PC-9 (cell line): ENCODE measurements around the gene CFHR5. TPM values are rescaled to one million over a fixed set of nuclear protein-coding genes. Genes with fewer than 3 reads are reported as not detected.

Experiments
- BruUV-seq: library from RNA; stranded (reverse); fragments of 400-500 nt; replicated peaks from 2 replicates; lab custom pipeline; 2021; lab: Mats Ljungman, UMichigan
- CTCF ChIA-PET: fragments of 300-600 bp; sonication (Branson Sonifier 250); formaldehyde crosslinking; loops from one replicate; lab custom pipeline; 2022; ENCODE audit warnings: antibody characterized with exemption; lab: Charles Lee
- POLR2A ChIA-PET: fragments of 300-600 bp; sonication (Branson Sonifier 250); formaldehyde crosslinking; loops from one replicate; lab custom pipeline; 2022; ENCODE audit warnings: antibody characterized with exemption; ENCODE audit not compliant: unreplicated experiment; lab: Charles Lee
- DNase-seq, 2 experiments: peaks; one replicate each; pipeline versions ENCODE4 v3.0.0 to v3.0.0-alpha.2; 2015 to 2022; ENCODE audit warnings: mixed read lengths in 1 of 2
- H2AFZ ChIP-seq: fragments of 200-600 bp; sonication (generic); 2 replicates; pipeline ENCODE4 v1.8.1; 2017; ENCODE audit warnings: antibody characterized with exemption
- H3F3A ChIP-seq: fragments of 200-600 bp; sonication (generic); 2 replicates; pipeline ENCODE4 v1.8.1; 2017; ENCODE audit warnings: antibody characterized with exemption, mild to moderate bottlenecking, low read depth; ENCODE audit not compliant: insufficient read depth
- H3K27ac ChIP-seq: fragments of 200-600 bp; sonication (generic); 2 replicates; pipeline ENCODE4 v1.6.1; 2016; ENCODE audit warnings: mixed run types
- H3K27me3 ChIP-seq: fragments of 200-600 bp; sonication (generic); 2 replicates; pipeline ENCODE4 v1.6.1; 2016; ENCODE audit warnings: low read depth, mixed run types; ENCODE audit not compliant: insufficient read depth
- H3K36me3 ChIP-seq: fragments of 200-600 bp; sonication (generic); 2 replicates; pipeline ENCODE4 v1.6.1; 2016; ENCODE audit warnings: low read depth, mixed run types
- H3K4me1 ChIP-seq: fragments of 200-600 bp; sonication (generic); replicated peaks from 2 replicates; pipeline ENCODE4 v1.6.1; 2016; ENCODE audit warnings: mixed run types; ENCODE audit not compliant: insufficient read depth
- H3K4me2 ChIP-seq: fragments of 200-600 bp; sonication (generic); 2 replicates; pipeline ENCODE4 v1.6.1; 2017; ENCODE audit warnings: mixed run types
- H3K4me3 ChIP-seq: fragments of 200-600 bp; sonication (generic); 2 replicates; pipeline ENCODE4 v1.6.1; 2016; ENCODE audit warnings: mixed run types
- H3K79me2 ChIP-seq: fragments of 200-600 bp; sonication (generic); 2 replicates; pipeline ENCODE4 v1.6.1; 2017; ENCODE audit warnings: low read depth, mixed run types
- H3K9me2 ChIP-seq: fragments of 200-600 bp; sonication (generic); 2 replicates; pipeline ENCODE4 v1.8.1; 2017; ENCODE audit warnings: mild to moderate bottlenecking; ENCODE audit not compliant: insufficient read depth
- H3K9me3 ChIP-seq: fragments of 200-600 bp; sonication (generic); 2 replicates; pipeline ENCODE4 v1.8.1; 2016; ENCODE audit warnings: low read depth; ENCODE audit not compliant: insufficient read depth
- H4K20me1 ChIP-seq: fragments of 200-600 bp; sonication (generic); 2 replicates; pipeline ENCODE4 v1.8.1; 2017; ENCODE audit not compliant: insufficient read depth
- CTCF ChIP-seq: fragments of 200-600 bp; sonication (generic); conservative IDR thresholded peaks from 2 replicates; pipeline ENCODE4 v1.6.1; 2017; ENCODE audit warnings: mixed run types, antibody characterized with exemption, mild to moderate bottlenecking, moderate library complexity
- EZH2 ChIP-seq: fragments of 200-600 bp; sonication (generic); IDR thresholded peaks from 2 replicates; pipeline ENCODE4 v1.8.0; 2017; ENCODE audit warnings: antibody characterized with exemption, low read depth
- intact Hi-C: fragments of 100-400 bp; cut with micrococcal nuclease; formaldehyde crosslinking; loops from one replicate; pipeline ENCODE4 v1.10.0; 2022; ENCODE audit not compliant: unreplicated experiment
- total RNA-seq: library from RNA; stranded (reverse); gene quantifications from 2 replicates; pipeline ENCODE4 v1.2.3, GENCODE V29; 2021

Gene CFHR5
- total RNA-seq, 1 experiment from 2014 or later = not detected

GRCh38 chr1:197036861-197037260, 59.5 kb downstream of the CFHR5 start:
- peaks cover 8% of the 10 kb centered on the region; the same call in 1 of the 2 replicates for H3F3A ChIP-seq
- H3K9me2 ChIP-seq = 0 out of 2 replicates have a peak, but pooled peaks cover 4% of the 10 kb centered on the region
- no peak overlapping the region for H2AFZ ChIP-seq
- intact Hi-C loops = no loop called here
- H3K4me2 ChIP-seq = no peak overlapping the region
- DNase-seq = no peak
- H3K9me3 ChIP-seq = no peaks in the 10 kb centered on the region; the same call in 1 of the 2 replicates
- no peak overlapping the region for H3K27ac ChIP-seq
- H3K79me2 ChIP-seq = no peaks in the 10 kb centered on the region
- POLR2A ChIA-PET = no interaction called here
- no peaks in the 10 kb centered on the region for H3K27me3 ChIP-seq
- no peaks in the 10 kb centered on the region for H3K36me3 ChIP-seq
- peaks cover 7% of the 10 kb centered on the region; the same call in 1 of the 2 replicates for H3K4me1 ChIP-seq
- BruUV-seq = no TSS peak
- no peak overlapping the region for H3K4me3 ChIP-seq
- CTCF ChIA-PET = no interaction called here
- H4K20me1 ChIP-seq = no peaks in the 10 kb centered on the region; the same call in 1 of the 2 replicates
- TF ChIP-seq CTCF (no peak), EZH2 (no peak)

- no peak overlapping the region for H3K4me2 ChIP-seq
- no peaks in the 10 kb centered on the region; the same call in 1 of the 2 replicates for H4K20me1 ChIP-seq
- H3K9me3 ChIP-seq = no peaks in the 10 kb centered on the region; the same call in 1 of the 2 replicates
- CTCF ChIA-PET = no interaction called here
- BruUV-seq = no TSS peak
- H3K4me3 ChIP-seq = no peak overlapping the region
- 0 out of 2 replicates have a peak, but pooled peaks cover 4% of the 10 kb centered on the region for H3K9me2 ChIP-seq
- no peak overlapping the region for H3K27ac ChIP-seq
- no peaks in the 10 kb centered on the region for H3K79me2 ChIP-seq
- TF ChIP-seq CTCF = no peak
- H3K4me1 ChIP-seq = no peaks in the 10 kb centered on the region
- POLR2A ChIA-PET = no interaction called here
- H3K36me3 ChIP-seq = no peaks in the 10 kb centered on the region
- no peaks in the 10 kb centered on the region for H3F3A ChIP-seq
- DNase-seq = no peak
- peak overlapping the region; percentile 55; the same call in 1 of the 2 replicates for H2AFZ ChIP-seq
- H3K27me3 ChIP-seq = no peaks in the 10 kb centered on the region
- intact Hi-C loops = no loop called here
Measured at GRCh38 chr1:197041486-197042353, 64.4 kb downstream of the CFHR5 start.

- 0 out of 2 replicates have a peak, but pooled peaks cover 4% of the 10 kb centered on the region for H3K9me2 ChIP-seq
- no TSS peak for BruUV-seq
- TF ChIP-seq CTCF (no peak), EZH2 (no peak)
- H3K4me3 ChIP-seq = no peak overlapping the region
- CTCF ChIA-PET = no interaction called here
- no peak overlapping the region for H2AFZ ChIP-seq
- no peaks in the 10 kb centered on the region for H3K4me1 ChIP-seq
- no peak overlapping the region for H3K27ac ChIP-seq
- no peak overlapping the region for H3K4me2 ChIP-seq
- H3K79me2 ChIP-seq = no peaks in the 10 kb centered on the region
- H3K36me3 ChIP-seq = no peaks in the 10 kb centered on the region
- H3K27me3 ChIP-seq = no peaks in the 10 kb centered on the region
- no peak for DNase-seq
- no peaks in the 10 kb centered on the region for H3F3A ChIP-seq
- no peaks in the 10 kb centered on the region; the same call in 1 of the 2 replicates for H4K20me1 ChIP-seq
- no peaks in the 10 kb centered on the region for H3K9me3 ChIP-seq
- POLR2A ChIA-PET = no interaction called here
- intact Hi-C loops = no loop called here
Measured at GRCh38 chr1:197042676-197043341, 65.5 kb downstream of the CFHR5 start.
